ENCODE measurements around the gene CAPZA1. TPM values are rescaled to one million over a fixed set of nuclear protein-coding genes. Genes with fewer than 3 reads are reported as not detected.

CAPZA1 gene
- total and polyA plus RNA-seq, 2 of the 8 experiments (the other 6 are each of a cell fraction or from before 2014, with no cell fraction given), result 48.9 to 107 TPM

- H3K27me3 ChIP-seq (replicated peaks in 1 of 4; ENCODE audit: control insufficient read depth in 3 of 4, extremely low read depth in 1 of 4, insufficient read depth in 3 of 4, low read length in 3 of 4), result peaks cover 0 to 2% (median 0%) of the 10 kb centered on the region in 4 experiments; a peak in 1 of 7 replicates
- no peaks in the 10 kb centered on the region for H3K23me2 ChIP-seq (ENCODE audit: low read depth, low read length)
- no peak overlapping the region for H3K56ac ChIP-seq (replicated peaks; ENCODE audit: insufficient read length, low read depth, low read length)
- H2BK120ac ChIP-seq (replicated peaks; ENCODE audit: low read depth, low read length), result no peak overlapping the region
- no peak overlapping the region for H3K23ac ChIP-seq (ENCODE audit: insufficient read length)
- H3K14ac ChIP-seq (ENCODE audit: insufficient read length), result no peak overlapping the region
- no peaks in the 10 kb centered on the region for H3K79me2 ChIP-seq (ENCODE audit: control insufficient read depth in 1 of 2, insufficient read depth in 2 of 2, low read length in 2 of 2)
- H4K20me1 ChIP-seq (replicated peaks in 1 of 2; ENCODE audit: control insufficient read depth in 1 of 2, insufficient read depth in 2 of 2, low read length in 2 of 2), result peaks cover 12 to 29% of the 10 kb centered on the region in 2 experiments
- no peak overlapping the region for H3K4ac ChIP-seq (replicated peaks; ENCODE audit: insufficient read length, low read depth, low read length)
- no peak overlapping the region for H2BK15ac ChIP-seq (ENCODE audit: low read length)
- H3K4me1 ChIP-seq (replicated peaks in 1 of 4; ENCODE audit: control insufficient read depth in 3 of 4, insufficient read depth in 4 of 4, low read length in 3 of 4), result peaks cover 3 to 33% (median 20%) of the 10 kb centered on the region in 4 experiments; a peak in 6 of 7 replicates
- no peak overlapping the region for H3K27ac ChIP-seq (ENCODE audit: low read depth, low read length)
- H2AK5ac ChIP-seq (ENCODE audit: low read depth, low read length), result no peak overlapping the region
- no peak overlapping the region for H3K4me2 ChIP-seq (ENCODE audit: insufficient read depth in 1 of 2, low read depth in 2 of 2, low read length in 2 of 2)
- DNase-seq (ENCODE audit: low read depth in 1 of 2, low spot score in 2 of 2), result no peak
- no peak overlapping the region for H3K18ac ChIP-seq (ENCODE audit: extremely low read depth, low read length)
- H3K4me3 ChIP-seq (ENCODE audit: extremely low read depth in 1 of 4, insufficient read depth in 2 of 4, low read depth in 3 of 4, low read length in 4 of 4), result no peak overlapping the region
- H3K79me1 ChIP-seq (ENCODE audit: low read depth, low read length), result no peaks in the 10 kb centered on the region
- POLR2A ChIA-PET (ENCODE audit: partially characterized antibody), result interaction anchor here (0.9 to 6.8 kb wide), 3 partner anchors 10 to 23 kb away, joined by 3 to 76 read pairs (median 4); partner anchors contain the start of gene MOV10
- H3K9me3 ChIP-seq (ENCODE audit: insufficient read depth in 2 of 2, low read depth in 1 of 2, low read length in 1 of 2), result no peaks in the 10 kb centered on the region
- H3K9ac ChIP-seq (replicated peaks in 1 of 4; ENCODE audit: extremely low read depth in 1 of 4, low read depth in 3 of 4, low read length in 3 of 4), result no peak overlapping the region
- H3K36me3 ChIP-seq (ENCODE audit: control insufficient read depth in 2 of 4, insufficient read depth in 4 of 4, low read length in 3 of 4), result peaks cover 14 to 52% (median 32%) of the 10 kb centered on the region in 4 experiments
- WGBS, 2 experiments (ENCODE audit: extremely low coverage in 1 of 2, insufficient coverage in 1 of 2, insufficient read length in 1 of 2, insufficient replicate concordance in 2 of 2, low coverage in 1 of 2, low lambda C conversion rate in 2 of 2, missing lambda C conversion rate in 1 of 2), result 93% methylated on average over 6 of the region's 7 CpGs; no CpG with 5 or more reads in 1 of the 2 experiments
- FAIRE-seq, result no peak
- no peak overlapping the region for H4K5ac ChIP-seq (ENCODE audit: insufficient read length, low read depth, low read length)
- CTCF ChIA-PET (ENCODE audit: partially characterized antibody), result interaction anchor here (0.6 to 9.8 kb wide), 4 partner anchors 8 to 380 kb away, joined by 3 to 63 read pairs (median 4); partner anchors contain the start of gene MOV10
- no peak overlapping the region for H2AFZ ChIP-seq (ENCODE audit: low read length)
- no peak overlapping the region for H2BK12ac ChIP-seq (ENCODE audit: low read depth, low read length)
- H2BK5ac ChIP-seq (ENCODE audit: low read depth, low read length), result no peak overlapping the region
- no peak overlapping the region for H2BK20ac ChIP-seq (ENCODE audit: low read length)
- H4K8ac ChIP-seq (ENCODE audit: extremely low read depth, insufficient read depth, low read length), result 0 out of 2 replicates have a peak overlapping the region, but pooled peaks have one; percentile 8
- no peak overlapping the region for H4K91ac ChIP-seq (replicated peaks; ENCODE audit: insufficient read length, low read length)
Observed at GRCh38 chr1:112696578-112697314, 77.1 kb downstream of the CAPZA1 start.
